T follicular helper cell (primary cell): Measurements from ENCODE around the gene ATF4.
"Not testable (repeated sequence)": the region's sequence is repeated elsewhere in the genome, so short reads cannot be mapped to it uniquely, and the experiment has no call there.

Source experiments
- DNase-seq: peaks from one replicate; pipeline ENCODE4 v3.0.0-alpha.2; 2020; ENCODE audit warnings: low read depth

The ATF4 gene

GRCh38 chr22:39489094-39490068, 31.0 kb upstream of the ATF4 start:
- DNase-seq, result no peak

- DNase-seq, result peak; percentile 74
Observed at GRCh38 chr22:39490135-39490798, 30.1 kb upstream of the ATF4 start.

GRCh38 chr22:39490966-39491680, 29.2 kb upstream of the ATF4 start:
- no peak for DNase-seq

GRCh38 chr22:39491696-39492095, 28.7 kb upstream of the ATF4 start:
- no peak for DNase-seq

GRCh38 chr22:39492186-39492585, 28.2 kb upstream of the ATF4 start:
- no peak for DNase-seq

DNA sequence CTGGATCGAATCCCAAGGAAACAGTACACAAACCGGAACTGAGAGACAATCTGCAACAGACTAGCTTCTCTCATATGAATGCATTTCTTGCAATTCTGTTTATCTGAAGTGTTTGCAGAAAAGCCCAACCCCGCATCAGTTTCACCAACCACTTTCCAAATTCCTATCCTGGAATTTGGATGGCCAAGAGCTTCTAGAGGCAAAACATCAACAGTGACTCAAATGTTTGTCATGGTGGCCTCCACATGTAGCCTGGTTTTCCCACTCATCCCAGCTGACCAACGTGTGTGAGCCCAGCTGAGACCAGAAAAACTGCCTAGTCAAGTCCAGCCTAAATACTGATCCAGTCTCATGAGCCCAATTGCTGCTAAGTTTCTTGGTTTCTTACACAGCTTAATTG, 26.6 kb upstream of the ATF4 start:
- no peak for DNase-seq

- DNase-seq, result no peak
Observed at GRCh38 chr22:39494471-39495120, 25.8 kb upstream of the ATF4 start.

DNA sequence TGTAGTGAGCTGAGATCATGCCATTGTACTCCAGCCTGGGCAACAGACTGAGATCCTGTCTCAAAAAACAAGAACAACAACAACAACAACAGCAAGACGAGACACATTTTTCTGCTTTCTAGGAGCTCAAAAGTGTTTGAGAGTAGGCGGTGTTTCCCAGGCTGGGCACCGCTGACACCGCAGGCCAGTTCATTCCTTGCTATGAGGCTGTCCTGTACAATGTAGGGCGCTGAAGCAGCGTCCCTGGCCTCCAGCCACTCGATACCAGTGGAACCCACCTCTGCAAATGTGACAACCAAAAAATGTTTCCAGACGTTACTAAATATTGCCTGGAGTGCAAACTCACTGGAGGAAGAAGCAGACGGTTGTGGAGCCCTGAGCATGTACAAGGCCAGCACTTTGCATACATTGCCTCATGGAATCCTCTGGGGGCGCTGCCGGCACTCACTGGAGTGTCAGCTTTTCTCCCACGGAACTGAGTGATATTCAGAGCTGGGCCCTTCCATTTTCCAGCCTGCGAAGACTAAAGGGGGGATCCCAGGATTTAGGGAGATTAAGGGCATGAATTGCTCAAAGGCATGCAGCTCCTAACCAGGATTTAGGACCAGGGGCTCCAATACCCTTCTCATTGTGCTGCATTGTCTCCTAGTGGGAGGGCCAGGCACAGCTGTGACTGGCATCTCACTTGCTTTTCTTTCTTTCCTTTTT, 24.1 kb upstream of the ATF4 start:
- peak; percentile 32 for DNase-seq

- no peak for DNase-seq
Observed at GRCh38 chr22:39497429-39497828, 22.9 kb upstream of the ATF4 start.

DNA sequence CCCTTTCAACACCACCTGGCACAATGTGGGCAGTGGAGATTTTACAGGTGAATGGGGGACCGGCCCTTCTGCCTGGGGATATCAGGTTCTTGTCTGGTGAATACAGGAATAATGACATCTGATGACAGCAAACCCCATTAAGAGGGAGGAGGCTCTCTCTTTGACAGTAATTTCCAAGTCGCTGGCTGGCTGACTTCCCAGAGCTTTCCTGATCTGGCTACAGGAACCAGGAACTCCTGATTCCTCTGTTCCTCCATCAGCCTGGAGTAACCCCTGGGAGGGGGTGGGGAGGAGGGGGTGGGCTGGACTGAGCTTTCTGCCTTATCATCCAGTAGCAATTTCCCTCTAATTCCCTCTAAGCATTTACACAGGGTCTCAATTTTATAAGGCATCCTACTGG, 22.0 kb upstream of the ATF4 start:
- DNase-seq, result no peak

GRCh38 chr22:39498802-39499201, 21.6 kb upstream of the ATF4 start:
- no peak for DNase-seq

DNA sequence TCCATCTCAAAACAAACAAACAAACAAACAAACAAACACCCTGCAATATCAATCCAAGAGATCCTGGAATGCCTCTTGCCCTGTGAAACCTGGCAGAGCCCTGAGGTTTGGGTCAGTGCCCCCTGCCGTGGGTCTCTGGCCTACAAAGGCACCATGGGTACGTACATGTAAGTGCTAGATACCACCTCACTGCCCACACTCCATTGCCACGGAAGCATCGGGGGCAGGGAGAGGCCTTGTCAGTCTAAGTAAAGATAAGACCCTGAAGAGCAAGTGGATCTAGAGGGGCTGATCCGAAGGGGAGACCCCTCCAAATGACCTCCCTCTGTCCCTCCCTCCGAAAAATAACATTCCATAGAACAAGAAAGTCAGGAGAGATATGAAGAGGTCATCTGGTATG, 20.3 kb upstream of the ATF4 start:
- DNase-seq, result no peak

DNA sequence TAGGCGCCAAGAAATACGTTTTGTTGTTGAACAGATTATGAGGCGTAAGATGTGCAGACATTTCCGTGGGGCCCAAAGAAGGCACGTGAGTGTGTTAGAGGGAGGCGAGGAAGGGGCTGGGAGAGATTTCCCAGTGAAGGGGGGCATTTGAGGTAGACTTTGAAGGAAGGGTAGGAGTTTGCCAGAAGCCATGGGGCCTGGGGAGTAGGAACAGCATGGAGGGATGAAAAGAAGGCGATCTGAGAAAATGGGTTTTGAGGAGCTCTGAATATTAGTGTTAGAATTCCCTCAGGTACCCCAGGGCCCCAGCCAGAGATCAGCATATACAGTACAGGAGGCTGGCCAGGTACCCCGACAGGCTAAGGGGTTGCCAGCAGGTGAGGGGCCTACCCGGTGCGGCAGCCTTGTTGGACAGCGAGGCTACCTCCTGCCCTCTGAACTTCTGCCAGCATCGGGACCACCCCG, 18.7 kb upstream of the ATF4 start:
- no peak for DNase-seq

GRCh38 chr22:39502109-39502788, 18.1 kb upstream of the ATF4 start, which contains the start of gene MIEF1:
Gene MIEF1 (plus strand): TSS chr22:39502290. CDS start chr22:39511295, 9,005 bp downstream.
- peak; percentile 76 for DNase-seq

GRCh38 chr22:39502789-39503409, 17.5 kb upstream of the ATF4 start:
- DNase-seq, result no peak

DNA sequence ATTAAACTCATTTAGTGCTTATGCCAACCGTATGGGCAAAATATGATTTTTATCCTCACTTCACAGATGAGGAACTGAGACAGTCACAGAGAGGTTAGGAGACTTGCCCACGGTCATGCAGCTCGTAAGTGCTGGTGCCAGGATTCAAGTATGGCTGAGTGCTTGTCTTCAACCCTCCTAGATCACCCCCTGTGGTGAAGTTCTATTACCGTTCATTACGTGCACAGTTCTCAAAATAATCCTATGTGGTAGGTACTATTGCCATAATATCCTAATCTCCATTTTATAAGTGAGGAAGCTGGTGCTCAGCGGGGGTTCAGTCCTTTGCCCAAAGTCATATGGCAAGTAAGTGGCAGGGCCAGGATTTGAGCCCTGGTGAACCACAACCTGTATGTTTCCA, 16.7 kb upstream of the ATF4 start:
- DNase-seq, result no peak

- no peak for DNase-seq
Observed at GRCh38 chr22:39504071-39504470, 16.3 kb upstream of the ATF4 start.

GRCh38 chr22:39507021-39507420, 13.3 kb upstream of the ATF4 start:
- DNase-seq, result not testable (repeated sequence)

GRCh38 chr22:39508393-39508792, 12.0 kb upstream of the ATF4 start:
- DNase-seq, result no peak

- no peak for DNase-seq
Observed at GRCh38 chr22:39510529-39511149, 9.7 kb upstream of the ATF4 start.
